ENCODE data around the gene NAXD.

NAXD gene

GRCh38 chr13:110580800-110581199 is 34.5 kb upstream of the NAXD start:
- Histone ChIP-seq H4K91ac (ENCODE audit: low read depth, low read length, poor library complexity) (no peak overlapping the region), H3K4ac (ENCODE audit: low read length) (no peak overlapping the region), H2BK12ac (ENCODE audit: low read length) (no peak overlapping the region), H2AFZ (ENCODE audit: low read length) (no peak overlapping the region), H2BK5ac (ENCODE audit: low read length) (no peak overlapping the region), H3K18ac (ENCODE audit: low read length) (no peak overlapping the region), H3K79me1 (ENCODE audit: low read depth, low read length) (no peaks in the 10 kb centered on the region), H3K4me3 (ENCODE audit: low read length in 2 of 2) (no peak overlapping the region), H3K9me3 (replicated peaks in 1 of 2; ENCODE audit: control insufficient read depth in 2 of 2, insufficient read depth in 1 of 2, low read depth in 1 of 2, low read length in 2 of 2) (peaks cover 0 to 2% of the 10 kb centered on the region in 2 donors), H3K27ac (replicated peaks; ENCODE audit: low read length) (no peak overlapping the region), H4K8ac (ENCODE audit: low read depth, low read length) (no peak overlapping the region), H3K9ac (ENCODE audit: low read depth, low read length, poor library complexity) (no peak overlapping the region), H3K23ac (ENCODE audit: low read depth, low read length, poor library complexity) (no peak overlapping the region), H3K4me2 (ENCODE audit: insufficient read depth, low read length, poor library complexity, severe bottlenecking) (no peak overlapping the region), H3K4me1 (ENCODE audit: control insufficient read depth in 2 of 2, insufficient read depth in 1 of 2, low read depth in 1 of 2, low read length in 2 of 2) (peaks cover 0 to under 1% of the 10 kb centered on the region in 2 donors), H3K27me3 (ENCODE audit: control insufficient read depth in 3 of 3, insufficient read depth in 3 of 3, low read depth in 1 of 3, low read length in 3 of 3) (peaks cover 0 to 2% (median 0%) of the 10 kb centered on the region in 3 experiments), H3K14ac (ENCODE audit: low read length) (no peak overlapping the region), H2BK15ac (ENCODE audit: low read length) (no peak overlapping the region), H2AK5ac (ENCODE audit: low read depth, low read length) (no peak overlapping the region), H3K36me3 (replicated peaks in 1 of 2; ENCODE audit: control insufficient read depth in 2 of 2, insufficient read depth in 2 of 2, low read length in 2 of 2) (peaks cover 0 to 2% of the 10 kb centered on the region in 2 donors), H2BK120ac (ENCODE audit: low read depth, low read length) (no peak overlapping the region)
- no CpG with 5 or more reads among the region's 2 CpGs for WGBS, 2 donors (ENCODE audit: extremely low coverage in 2 of 2, insufficient read length in 2 of 2, insufficient replicate concordance in 1 of 2)
- DNase-seq (ENCODE audit: low spot score): no peak

GRCh38 chr13:110581506-110582185 is 33.7 kb upstream of the NAXD start:
- no peak overlapping the region for H3K9ac ChIP-seq (ENCODE audit: low read depth, low read length, poor library complexity)
- no peaks in the 10 kb centered on the region for H3K4me1 ChIP-seq (ENCODE audit: control insufficient read depth in 2 of 2, insufficient read depth in 1 of 2, low read depth in 1 of 2, low read length in 2 of 2)
- H3K18ac ChIP-seq (ENCODE audit: low read length): no peak overlapping the region
- H4K91ac ChIP-seq (ENCODE audit: low read depth, low read length, poor library complexity): no peak overlapping the region
- no peak overlapping the region for H3K4me3 ChIP-seq (ENCODE audit: low read length in 2 of 2)
- H2BK120ac ChIP-seq (ENCODE audit: low read depth, low read length): no peak overlapping the region
- peaks cover 0 to 2% (median 0%) of the 10 kb centered on the region in 3 experiments for H3K27me3 ChIP-seq (ENCODE audit: control insufficient read depth in 3 of 3, insufficient read depth in 3 of 3, low read depth in 1 of 3, low read length in 3 of 3)
- no peak overlapping the region for H3K4ac ChIP-seq (ENCODE audit: low read length)
- H3K36me3 ChIP-seq (replicated peaks in 1 of 2; ENCODE audit: control insufficient read depth in 2 of 2, insufficient read depth in 2 of 2, low read length in 2 of 2): peaks cover 0 to 2% of the 10 kb centered on the region in 2 donors
- no peak overlapping the region for H2BK5ac ChIP-seq (ENCODE audit: low read length)
- H3K79me1 ChIP-seq (ENCODE audit: low read depth, low read length): no peaks in the 10 kb centered on the region
- H2BK12ac ChIP-seq (ENCODE audit: low read length): no peak overlapping the region
- no peak overlapping the region for H4K8ac ChIP-seq (ENCODE audit: low read depth, low read length)
- WGBS, 2 donors (ENCODE audit: extremely low coverage in 2 of 2, insufficient read length in 2 of 2, insufficient replicate concordance in 1 of 2): no CpG with 5 or more reads among the region's 14 CpGs
- H2BK15ac ChIP-seq (ENCODE audit: low read length): no peak overlapping the region
- H3K9me3 ChIP-seq (replicated peaks in 1 of 2; ENCODE audit: control insufficient read depth in 2 of 2, insufficient read depth in 1 of 2, low read depth in 1 of 2, low read length in 2 of 2): peaks cover 0 to 2% of the 10 kb centered on the region in 2 donors
- H3K27ac ChIP-seq (replicated peaks; ENCODE audit: low read length): no peak overlapping the region
- no peak overlapping the region for H2AFZ ChIP-seq (ENCODE audit: low read length)
- peak overlapping the region; percentile 10 for H3K14ac ChIP-seq (ENCODE audit: low read length)
- H3K4me2 ChIP-seq (ENCODE audit: insufficient read depth, low read length, poor library complexity, severe bottlenecking): no peak overlapping the region
- peak overlapping the region; percentile 34 for H2AK5ac ChIP-seq (ENCODE audit: low read depth, low read length)
- no peak overlapping the region for H3K23ac ChIP-seq (ENCODE audit: low read depth, low read length, poor library complexity)
- DNase-seq (ENCODE audit: low spot score): no peak

GRCh38 chr13:110582421-110582954 is 32.9 kb upstream of the NAXD start:
- peak overlapping the region; percentile 34 for H3K23ac ChIP-seq (ENCODE audit: low read depth, low read length, poor library complexity)
- no peaks in the 10 kb centered on the region for H3K4me1 ChIP-seq (ENCODE audit: control insufficient read depth in 2 of 2, insufficient read depth in 1 of 2, low read depth in 1 of 2, low read length in 2 of 2)
- no peak overlapping the region for H2BK15ac ChIP-seq (ENCODE audit: low read length)
- H3K4me3 ChIP-seq (ENCODE audit: low read length in 2 of 2): no peak overlapping the region
- no peak overlapping the region for H3K4me2 ChIP-seq (ENCODE audit: insufficient read depth, low read length, poor library complexity, severe bottlenecking)
- peak overlapping the region; percentile 29 for H2AFZ ChIP-seq (ENCODE audit: low read length)
- H3K79me1 ChIP-seq (ENCODE audit: low read depth, low read length): no peaks in the 10 kb centered on the region
- peaks cover 0 to 2% of the 10 kb centered on the region in 2 donors for H3K9me3 ChIP-seq (replicated peaks in 1 of 2; ENCODE audit: control insufficient read depth in 2 of 2, insufficient read depth in 1 of 2, low read depth in 1 of 2, low read length in 2 of 2)
- no peak overlapping the region for H4K8ac ChIP-seq (ENCODE audit: low read depth, low read length)
- no peak overlapping the region for H3K4ac ChIP-seq (ENCODE audit: low read length)
- H2BK120ac ChIP-seq (ENCODE audit: low read depth, low read length): no peak overlapping the region
- no peak overlapping the region for H3K14ac ChIP-seq (ENCODE audit: low read length)
- H2AK5ac ChIP-seq (ENCODE audit: low read depth, low read length): peak overlapping the region; percentile 34
- H2BK5ac ChIP-seq (ENCODE audit: low read length): peak overlapping the region; percentile 71
- H3K27ac ChIP-seq (replicated peaks; ENCODE audit: low read length): no peak overlapping the region
- peaks cover 0 to 2% of the 10 kb centered on the region in 2 donors for H3K36me3 ChIP-seq (replicated peaks in 1 of 2; ENCODE audit: control insufficient read depth in 2 of 2, insufficient read depth in 2 of 2, low read length in 2 of 2)
- H4K91ac ChIP-seq (ENCODE audit: low read depth, low read length, poor library complexity): no peak overlapping the region
- H3K9ac ChIP-seq (ENCODE audit: low read depth, low read length, poor library complexity): no peak overlapping the region
- no peak for DNase-seq (ENCODE audit: low spot score)
- H2BK12ac ChIP-seq (ENCODE audit: low read length): no peak overlapping the region
- WGBS, 2 donors (ENCODE audit: extremely low coverage in 2 of 2, insufficient read length in 2 of 2, insufficient replicate concordance in 1 of 2): no CpG with 5 or more reads among the region's 13 CpGs
- H3K18ac ChIP-seq (ENCODE audit: low read length): peak overlapping the region; percentile 45
- H3K27me3 ChIP-seq (ENCODE audit: control insufficient read depth in 3 of 3, insufficient read depth in 3 of 3, low read depth in 1 of 3, low read length in 3 of 3): peaks cover 0 to 2% (median 0%) of the 10 kb centered on the region in 3 experiments

GRCh38 chr13:110583178-110583865 is 32.0 kb upstream of the NAXD start:
- no peak overlapping the region for H2BK15ac ChIP-seq (ENCODE audit: low read length)
- no peak overlapping the region for H3K9ac ChIP-seq (ENCODE audit: low read depth, low read length, poor library complexity)
- H2BK120ac ChIP-seq (ENCODE audit: low read depth, low read length): no peak overlapping the region
- H4K8ac ChIP-seq (ENCODE audit: low read depth, low read length): no peak overlapping the region
- H3K4me3 ChIP-seq (ENCODE audit: low read length in 2 of 2): no peak overlapping the region
- H2BK5ac ChIP-seq (ENCODE audit: low read length): no peak overlapping the region
- WGBS, 2 donors (ENCODE audit: extremely low coverage in 2 of 2, insufficient read length in 2 of 2, insufficient replicate concordance in 1 of 2): no CpG with 5 or more reads among the region's 13 CpGs
- no peaks in the 10 kb centered on the region for H3K4me1 ChIP-seq (ENCODE audit: control insufficient read depth in 2 of 2, insufficient read depth in 1 of 2, low read depth in 1 of 2, low read length in 2 of 2)
- peaks cover 0 to 2% of the 10 kb centered on the region in 2 donors for H3K9me3 ChIP-seq (replicated peaks in 1 of 2; ENCODE audit: control insufficient read depth in 2 of 2, insufficient read depth in 1 of 2, low read depth in 1 of 2, low read length in 2 of 2)
- H2AK5ac ChIP-seq (ENCODE audit: low read depth, low read length): no peak overlapping the region
- DNase-seq (ENCODE audit: low spot score): no peak
- no peak overlapping the region for H3K4ac ChIP-seq (ENCODE audit: low read length)
- no peak overlapping the region for H4K91ac ChIP-seq (ENCODE audit: low read depth, low read length, poor library complexity)
- H3K79me1 ChIP-seq (ENCODE audit: low read depth, low read length): no peaks in the 10 kb centered on the region
- H3K4me2 ChIP-seq (ENCODE audit: insufficient read depth, low read length, poor library complexity, severe bottlenecking): no peak overlapping the region
- H3K23ac ChIP-seq (ENCODE audit: low read depth, low read length, poor library complexity): no peak overlapping the region
- H3K27me3 ChIP-seq (ENCODE audit: control insufficient read depth in 3 of 3, insufficient read depth in 3 of 3, low read depth in 1 of 3, low read length in 3 of 3): peaks cover 0 to 2% (median 0%) of the 10 kb centered on the region in 3 experiments
- no peak overlapping the region for H2BK12ac ChIP-seq (ENCODE audit: low read length)
- peaks cover 0 to 2% of the 10 kb centered on the region in 2 donors for H3K36me3 ChIP-seq (replicated peaks in 1 of 2; ENCODE audit: control insufficient read depth in 2 of 2, insufficient read depth in 2 of 2, low read length in 2 of 2)
- no peak overlapping the region for H3K14ac ChIP-seq (ENCODE audit: low read length)
- no peak overlapping the region for H3K18ac ChIP-seq (ENCODE audit: low read length)
- H3K27ac ChIP-seq (replicated peaks; ENCODE audit: low read length): no peak overlapping the region
- H2AFZ ChIP-seq (ENCODE audit: low read length): no peak overlapping the region
